Adipose tissue (tissue), 3 donors: ENCODE results near the gene NRSN2. TPM values are rescaled to one million over a fixed set of nuclear protein-coding genes. Genes with fewer than 3 reads are reported as not detected.
"Not testable (repeated sequence)": the region's sequence is repeated elsewhere in the genome, so short reads cannot be mapped to it uniquely, and the experiment has no call there.

Source experiments
- H3K27ac ChIP-seq: one replicate; pipeline ENCODE4 v1.5.1; 2013; ENCODE audit warnings: low read depth, low read length
- WGBS, 3 donors: extraction: QIAGEN DNeasy Blood & Tissue Kit; methylation state at CpG; one replicate each; pipeline ENCODE4 v1.1.7; 2013; 5-methylcytosine and 5-hydroxymethylcytosine counted together
- polyA plus RNA-seq, 3 donors: library from polyadenylated mRNA; stranded (reverse); fragments of 200-250 nt; gene quantifications; one replicate each; pipeline ENCODE4 v1.2.3, GENCODE V29; 2013
- donor health status: healthy with polysubstance abuse.
- donor health status: Bipolar disorder and iron deficiency.
- donor health status: healthy.

Gene NRSN2
- polyA plus RNA-seq, 3 donors, result 9.8 to 26.4 (median 21.6) TPM

DNA sequence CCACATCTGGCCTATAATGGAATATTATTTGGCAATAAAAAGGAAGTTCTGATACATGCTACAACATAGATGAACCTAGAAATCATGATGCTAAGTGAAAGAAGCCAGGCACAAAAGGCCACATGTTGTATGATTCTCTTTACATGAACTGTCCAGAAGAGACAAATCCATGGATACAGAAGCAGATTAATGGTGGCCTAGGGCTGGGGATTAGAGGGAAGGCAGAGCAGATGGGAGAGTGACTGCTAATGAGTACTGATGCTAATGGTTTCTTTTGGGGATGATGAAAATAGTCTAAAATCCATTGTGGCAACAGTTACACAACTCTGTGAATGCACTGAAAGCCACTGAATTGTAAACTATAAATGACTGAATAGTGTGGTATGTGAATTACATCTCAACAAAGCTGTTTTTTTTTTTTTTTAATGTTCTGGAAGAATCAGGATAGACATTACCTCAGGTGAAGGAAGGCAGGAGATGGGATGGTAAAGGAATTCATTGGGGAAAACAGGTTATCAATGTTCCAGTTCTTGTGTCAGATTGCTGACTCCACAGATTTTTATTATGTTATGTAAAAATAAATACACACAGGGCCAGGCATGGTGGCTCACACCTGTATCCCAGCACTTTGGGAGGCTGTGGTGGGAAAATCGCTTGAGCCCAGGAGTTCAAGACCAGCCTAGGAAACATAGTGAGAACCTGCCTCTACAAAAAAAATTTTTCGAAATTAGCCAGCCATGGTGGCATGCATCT, 30.4 kb upstream of the NRSN2 start:
- 96 to 98% (median 96%) methylated on average over 2 of the region's 2 CpGs for WGBS, 3 donors
- no peak overlapping the region for H3K27ac ChIP-seq

GRCh38 chr20:324177-325044, 22.5 kb upstream of the NRSN2 start:
- WGBS, 3 donors, result 1% methylated on average over 60 to 69 of the region's 69 CpGs
- no peak overlapping the region for H3K27ac ChIP-seq

GRCh38 chr20:325045-325888, 21.6 kb upstream of the NRSN2 start, which contains the start of gene SOX12:
SOX12 (plus strand) TSS chr20:325552; CDS start chr20:325925, 373 bp downstream.
- WGBS, 3 donors, result 0 to 2% (median 1%) methylated on average over 57 to 101 of the region's 106 CpGs
- no peak within 1 kb of the TSS for H3K27ac ChIP-seq

- 0 to 1% (median 1%) methylated on average over 74 to 102 of the region's 103 CpGs for WGBS, 3 donors
- no peak overlapping the region for H3K27ac ChIP-seq
Measured at GRCh38 chr20:325889-326644, 20.8 kb upstream of the NRSN2 start.

- no peak overlapping the region for H3K27ac ChIP-seq
- WGBS, 3 donors, result 0 to 1% (median 1%) methylated on average over 31 to 38 of the region's 38 CpGs
Measured at GRCh38 chr20:326645-327185, 20.2 kb upstream of the NRSN2 start.

- 4 to 8% (median 6%) methylated on average over 36 to 47 of the region's 47 CpGs for WGBS, 3 donors
- peak overlapping the region; percentile 11 for H3K27ac ChIP-seq
Measured at GRCh38 chr20:327186-328026, 19.5 kb upstream of the NRSN2 start.

- 33 to 59% (median 54%) methylated on average over 27 to 31 of the region's 31 CpGs for WGBS, 3 donors
- H3K27ac ChIP-seq, result peak overlapping the region; percentile 11
Measured at GRCh38 chr20:328027-328974, 18.6 kb upstream of the NRSN2 start.

- H3K27ac ChIP-seq, result no peak overlapping the region
- WGBS, 3 donors, result 51 to 57% (median 53%) methylated on average over 7 of the region's 7 CpGs
Measured at GRCh38 chr20:328975-329695, 17.8 kb upstream of the NRSN2 start.

- no peak overlapping the region for H3K27ac ChIP-seq
- 61 to 72% (median 65%) methylated on average over 4 of the region's 4 CpGs for WGBS, 3 donors
Measured at GRCh38 chr20:329851-330232, 17.1 kb upstream of the NRSN2 start.

DNA sequence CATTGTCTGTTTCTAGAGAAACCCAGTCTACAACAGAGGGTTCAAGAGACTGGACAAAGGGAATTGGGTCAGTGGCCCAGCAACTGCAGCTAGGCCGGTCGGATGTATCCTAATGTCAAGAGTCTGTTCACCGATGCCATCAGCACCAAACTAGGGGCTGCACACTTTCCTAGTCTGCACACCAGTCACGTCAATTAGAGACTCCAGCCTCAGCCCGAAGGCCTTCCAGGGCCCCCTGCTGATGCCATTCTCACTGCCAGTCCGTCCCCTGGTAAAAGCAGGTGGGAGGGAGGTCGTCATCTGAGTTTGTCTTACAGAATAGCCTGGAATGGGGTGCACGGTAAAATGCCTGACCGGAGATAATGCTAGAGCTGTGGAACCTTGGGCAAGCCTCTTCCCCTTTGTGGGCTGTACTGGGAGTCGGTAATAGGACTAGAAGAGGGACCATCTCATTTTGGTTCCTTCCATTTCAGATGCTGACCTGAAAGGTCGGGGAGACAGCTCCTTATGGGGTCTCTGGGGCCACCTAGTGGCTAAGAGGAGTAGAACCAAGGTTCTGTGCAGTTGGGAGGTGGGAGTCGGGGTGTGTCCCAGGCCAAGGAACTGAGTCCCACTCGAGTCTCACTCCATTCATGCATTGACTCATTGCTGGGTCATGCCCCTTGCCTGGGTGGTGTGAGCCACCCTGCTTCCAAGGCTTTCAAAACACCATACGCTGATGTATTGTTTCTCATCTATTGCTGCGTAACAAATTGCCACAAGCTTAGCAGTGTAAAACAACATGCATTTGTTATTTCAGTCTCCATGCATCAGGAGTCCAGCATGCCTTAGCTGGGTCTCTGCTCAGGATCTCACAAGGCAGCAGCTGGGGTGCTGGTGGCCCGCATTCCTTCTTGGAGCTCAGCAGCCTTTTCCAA, 16.4 kb upstream of the NRSN2 start:
- 47 to 53% (median 47%) methylated on average over 16 of the region's 16 CpGs for WGBS, 3 donors
- H3K27ac ChIP-seq, result no peak overlapping the region

DNA sequence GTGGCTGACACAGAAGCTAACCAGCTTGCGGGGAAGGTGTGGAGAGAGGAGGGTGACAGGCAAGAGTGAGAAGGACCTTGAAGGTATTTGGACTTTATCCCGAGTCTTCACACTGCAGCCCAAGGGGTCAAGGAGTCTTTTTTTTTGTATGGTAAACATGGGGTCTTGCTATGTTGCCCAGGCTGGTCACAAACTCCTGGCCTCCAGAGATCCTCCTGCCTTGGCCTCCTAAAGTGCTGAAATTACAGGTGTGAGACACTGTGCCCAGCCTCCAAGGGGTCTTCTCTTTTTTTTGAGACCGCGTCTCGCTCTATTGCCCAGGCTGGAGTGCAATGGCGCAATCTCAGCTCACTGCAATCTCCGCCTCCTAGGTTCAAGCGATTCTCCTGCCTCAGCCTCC, 12.3 kb upstream of the NRSN2 start:
- H3K27ac ChIP-seq, result no peak overlapping the region
- 95 to 97% (median 95%) methylated on average over 8 of the region's 8 CpGs for WGBS, 3 donors

DNA sequence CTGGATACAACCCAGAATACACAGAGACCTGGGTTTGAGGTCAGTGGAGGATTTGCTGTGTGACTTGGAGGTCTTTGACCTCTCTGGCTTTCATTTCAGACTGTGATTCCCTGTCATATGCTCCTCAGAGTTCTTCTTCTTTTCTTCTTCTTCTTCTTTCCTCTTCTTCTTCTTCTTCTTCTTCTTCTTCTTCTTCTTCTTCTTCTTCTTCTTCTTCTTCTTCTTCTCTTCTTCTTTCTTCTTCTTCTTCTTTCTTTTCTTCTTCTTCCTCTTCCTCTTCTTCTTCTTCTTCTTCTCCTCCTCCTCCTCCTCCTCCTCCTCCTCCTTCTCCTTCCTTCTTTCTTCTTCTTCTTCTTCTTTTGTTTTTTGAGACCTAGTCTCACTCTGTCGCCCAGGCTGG, 10.9 kb upstream of the NRSN2 start:
- not testable (repeated sequence) for H3K27ac ChIP-seq
- 82 to 100% (median 96%) methylated on average over 1 of the region's 1 CpG for WGBS, 3 donors

GRCh38 chr20:341682-342081, 5.2 kb upstream of the NRSN2 start:
- 79 to 84% (median 83%) methylated on average over 2 of the region's 2 CpGs for WGBS, 3 donors
- H3K27ac ChIP-seq, result no peak overlapping the region

DNA sequence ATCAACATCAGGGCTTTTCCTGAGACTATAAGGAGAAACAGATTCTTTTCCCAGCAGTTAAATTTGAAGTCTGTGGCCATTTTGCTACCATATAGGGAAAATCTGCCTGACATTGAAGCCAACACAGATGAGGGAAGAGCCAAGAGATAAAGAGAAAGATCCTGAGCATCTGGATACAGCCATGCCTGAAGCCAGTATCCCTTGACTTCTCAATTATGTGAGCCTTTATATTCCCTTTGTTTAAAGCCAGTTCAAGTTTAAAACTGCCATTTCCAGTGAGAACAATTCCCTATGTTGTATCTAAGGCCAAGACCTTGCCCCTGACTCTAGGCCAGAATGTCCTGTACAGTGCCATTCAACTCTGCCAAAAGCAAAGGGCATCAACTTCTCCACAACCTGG, 3.8 kb upstream of the NRSN2 start:
- no peak overlapping the region for H3K27ac ChIP-seq
